GM21447 (cell line): Measurements from ENCODE around the gene NHLRC2.

Experiments
- ATAC-seq: cut with Tn5 transposase; IDR thresholded peaks from one replicate; pipeline ENCODE4 v1.9.1; 2021; ENCODE audit not compliant: unreplicated experiment

NHLRC2 gene

DNA sequence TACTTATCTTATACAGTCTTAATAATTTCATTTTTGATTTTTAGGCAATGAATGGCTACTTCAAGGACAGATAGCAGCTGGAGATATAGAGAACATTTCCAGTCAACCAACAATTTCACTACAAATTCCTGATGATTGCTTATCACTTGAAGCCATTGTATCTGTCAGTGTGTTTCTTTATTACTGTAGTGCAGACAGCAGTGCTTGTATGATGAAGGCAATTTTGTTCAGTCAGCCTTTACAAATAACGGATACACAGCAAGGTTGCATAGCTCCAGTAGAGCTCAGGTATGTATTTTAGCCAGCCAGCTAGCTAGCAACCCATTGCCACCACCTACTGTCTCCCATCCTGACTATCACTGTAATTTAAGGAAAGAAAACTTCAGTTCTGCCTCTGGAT is 53.8 kb downstream of the NHLRC2 start:
- ATAC-seq: no peak

DNA sequence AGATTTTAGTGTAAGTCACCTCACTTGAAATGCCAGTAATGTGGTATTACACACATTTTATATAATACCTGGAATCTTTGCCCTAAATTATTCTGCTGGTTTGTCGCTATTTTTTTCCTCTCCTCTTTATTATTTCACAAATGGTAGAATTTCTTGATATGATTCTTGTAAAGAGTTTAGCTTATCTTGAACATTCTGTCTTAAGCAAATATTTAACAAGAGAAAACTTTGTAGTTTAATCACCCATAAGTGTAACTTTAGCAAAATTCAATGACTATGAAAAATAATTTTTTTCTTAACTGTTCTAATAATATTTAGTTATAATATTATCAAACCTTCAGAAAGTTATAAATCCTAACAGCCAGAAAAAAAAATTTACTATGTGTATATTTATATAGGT is 56.7 kb downstream of the NHLRC2 start:
- ATAC-seq: no peak

DNA sequence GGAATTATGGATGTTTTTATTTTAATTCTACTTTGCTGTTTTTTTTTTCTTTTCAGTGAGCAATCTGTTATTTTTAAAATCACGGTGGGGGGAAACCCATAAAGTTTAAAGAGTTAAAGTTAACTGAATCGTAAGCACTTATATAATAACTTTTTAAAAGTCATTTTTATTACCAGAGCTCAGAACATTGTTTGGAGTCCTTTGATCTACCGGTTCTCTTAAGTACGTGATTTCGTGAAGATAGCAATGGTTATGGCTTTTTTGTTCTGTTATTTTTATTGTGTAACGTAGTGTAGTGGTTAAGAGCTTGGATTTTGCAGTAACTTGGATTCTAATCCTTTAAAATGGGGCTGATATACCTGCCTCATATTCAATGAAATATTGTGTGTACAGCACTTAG is 57.4 kb downstream of the NHLRC2 start:
- ATAC-seq: no peak

DNA sequence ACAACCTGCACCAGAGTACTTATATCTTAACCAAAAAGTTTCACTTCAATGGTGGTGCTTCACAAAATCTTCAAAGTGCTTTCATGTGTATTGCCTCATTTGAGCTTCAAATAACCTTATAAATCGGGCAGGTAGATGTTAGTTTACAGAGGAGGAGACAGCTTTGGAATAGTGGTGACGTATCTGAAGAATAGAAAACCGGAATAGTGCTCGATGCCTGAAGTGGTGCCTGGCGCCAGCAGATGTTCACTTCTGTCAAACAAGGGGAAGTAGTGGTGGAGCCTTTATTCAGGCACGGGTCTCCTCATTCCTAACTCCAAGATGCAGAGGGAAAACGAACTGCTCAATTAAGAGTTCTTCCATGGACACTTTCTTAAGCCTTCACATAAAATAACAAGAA is 58.1 kb downstream of the NHLRC2 start:
- no peak for ATAC-seq

DNA sequence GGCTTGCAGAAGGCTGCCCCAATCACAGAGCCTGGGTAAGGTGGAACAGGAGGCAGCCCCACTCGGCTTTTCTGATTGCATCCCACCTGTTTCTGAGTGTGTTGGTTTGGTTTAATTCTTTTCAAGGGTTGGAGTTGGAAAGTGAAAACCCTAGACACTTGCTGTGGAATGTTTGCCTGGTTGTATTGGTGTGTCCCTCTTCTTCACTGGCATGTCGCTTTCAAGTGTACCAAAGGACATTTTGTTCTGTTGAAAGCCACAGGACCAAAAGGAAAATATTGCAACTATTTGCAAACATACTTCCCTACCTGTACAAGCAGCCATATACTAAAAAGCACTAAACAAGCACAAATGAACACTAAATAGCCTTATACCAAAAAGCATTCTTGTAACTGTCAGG is 60.5 kb downstream of the NHLRC2 start:
- no peak for ATAC-seq

DNA sequence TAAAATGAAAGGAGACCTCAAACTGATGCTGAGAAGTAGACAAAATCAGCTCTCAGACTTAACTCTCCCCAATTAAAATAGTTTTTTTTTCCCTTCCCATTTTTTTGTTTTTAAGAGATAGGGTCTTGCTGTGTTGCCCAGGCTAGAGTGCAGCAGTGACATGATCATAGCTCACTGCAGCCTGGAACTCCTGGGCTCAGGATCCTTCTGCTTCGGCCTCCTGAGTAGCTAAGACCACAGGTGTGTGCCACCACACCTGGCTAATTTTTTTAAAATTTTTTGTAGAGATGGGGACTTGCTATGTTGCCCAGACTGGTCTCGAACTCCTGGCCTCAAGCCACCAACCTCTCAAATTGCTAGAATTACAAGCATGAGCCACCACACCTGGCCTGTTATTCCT is 61.1 kb downstream of the NHLRC2 start:
- ATAC-seq: no peak

DNA sequence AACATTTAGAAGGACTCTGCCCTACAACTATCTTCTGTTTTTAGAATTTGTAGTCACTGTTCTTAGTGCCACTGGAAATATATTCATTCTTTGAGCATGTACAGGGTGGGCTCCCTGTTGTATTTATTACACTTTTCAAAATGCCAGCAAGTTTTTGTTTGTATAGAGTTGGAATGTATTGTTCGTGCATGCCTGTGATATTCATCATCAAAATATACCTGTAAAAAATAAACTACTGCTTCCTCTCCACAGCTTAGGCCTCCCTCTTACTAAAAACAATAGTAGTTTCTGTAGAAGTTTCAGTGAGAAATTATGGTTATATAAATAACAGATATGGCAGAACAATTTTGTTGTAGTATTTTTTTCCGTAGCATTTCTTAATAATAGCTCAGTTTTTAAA is 61.6 kb downstream of the NHLRC2 start:
- no peak for ATAC-seq

DNA sequence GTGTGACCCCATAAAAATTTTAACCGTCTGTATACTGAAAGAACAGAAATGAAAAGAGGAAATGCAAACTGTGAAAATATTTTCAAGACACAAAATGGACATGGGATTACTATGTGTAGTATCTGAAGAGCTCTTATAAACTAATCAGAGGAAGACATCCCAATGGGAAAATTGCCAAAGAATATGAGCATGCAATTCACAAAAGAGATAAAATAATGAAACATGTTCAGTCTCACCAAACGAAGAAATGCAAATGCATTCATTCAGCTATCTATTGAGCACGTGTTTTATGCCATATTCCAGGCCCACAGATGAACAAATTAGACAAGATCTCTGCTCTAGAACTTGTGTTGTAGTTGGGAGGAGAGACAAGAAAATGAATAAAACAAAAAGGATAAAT is 63.2 kb downstream of the NHLRC2 start:
- no peak for ATAC-seq

DNA sequence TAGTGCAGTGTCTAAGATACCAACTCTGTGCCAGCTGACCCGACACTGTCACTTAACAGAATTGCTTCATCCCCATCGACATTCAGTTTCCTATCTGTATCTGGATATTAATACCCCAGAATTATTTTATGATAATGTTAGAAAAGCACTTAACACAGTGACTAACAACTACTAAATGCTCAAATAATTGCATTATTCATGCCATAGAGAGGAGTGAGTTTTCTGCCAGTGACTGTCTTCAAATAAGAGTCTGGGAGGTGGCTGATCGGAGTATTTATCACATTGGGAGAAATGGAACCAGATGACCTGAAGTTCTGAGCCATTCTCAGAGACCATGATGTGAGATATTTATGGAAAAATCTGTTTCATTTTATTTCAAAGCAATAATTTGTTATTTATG is 65.7 kb downstream of the NHLRC2 start:
- no peak for ATAC-seq

DNA sequence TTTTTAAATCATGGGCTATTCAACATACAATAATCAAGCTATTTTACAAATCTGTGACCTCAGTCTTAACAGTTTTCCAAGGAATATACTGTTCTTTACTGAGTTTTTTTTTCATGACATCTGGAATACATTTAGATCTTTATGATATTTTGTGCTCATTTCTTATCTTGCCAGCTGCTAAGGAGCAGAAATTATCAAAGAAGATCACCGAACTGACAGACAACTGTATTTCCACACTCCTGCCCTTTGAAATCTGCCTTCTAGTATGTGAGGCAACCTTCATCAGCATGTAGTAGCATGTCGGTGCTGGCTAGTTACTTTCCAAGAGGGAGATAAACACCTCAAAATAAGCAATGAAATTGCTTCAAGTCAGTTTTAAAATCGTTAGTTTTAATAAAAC is 66.4 kb downstream of the NHLRC2 start:
- ATAC-seq: no peak

DNA sequence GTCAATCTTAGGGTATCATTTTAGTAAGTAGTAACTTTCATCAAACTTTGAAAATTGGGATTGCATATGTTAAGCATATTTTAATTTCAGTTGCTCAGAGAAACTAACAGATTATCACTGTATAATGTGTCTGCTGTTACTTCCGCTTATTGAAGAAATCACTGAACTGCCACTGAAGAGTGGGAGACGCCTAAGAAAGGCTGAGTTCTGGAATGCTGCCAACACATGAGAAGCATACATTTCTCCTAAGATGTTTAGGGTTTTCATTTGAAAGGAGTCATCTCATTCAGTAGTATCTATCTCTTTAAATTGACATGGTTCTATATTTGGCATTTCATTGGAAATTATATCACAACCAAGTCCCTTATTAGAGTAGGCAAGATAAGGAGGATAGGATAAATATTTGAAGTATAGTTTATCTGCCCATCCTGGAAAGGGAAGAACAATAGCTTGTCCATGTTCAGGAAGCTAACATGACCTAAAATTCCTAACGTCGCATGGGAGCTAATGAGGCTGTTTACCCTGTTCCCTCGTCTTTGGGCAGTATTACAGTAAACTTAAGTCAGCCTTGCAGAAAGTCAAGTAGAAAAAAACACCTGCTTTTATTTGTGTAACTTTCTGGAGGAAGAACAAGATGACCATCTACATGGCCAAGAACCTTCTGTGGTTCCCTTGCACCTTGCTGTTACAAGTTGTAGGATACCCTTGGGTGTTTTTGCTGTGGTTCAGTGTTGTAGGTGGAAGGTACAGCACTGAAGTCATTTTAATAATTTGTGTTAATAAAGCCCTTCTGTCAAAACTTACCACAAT is 67.3 kb downstream of the NHLRC2 start:
- no peak for ATAC-seq

DNA sequence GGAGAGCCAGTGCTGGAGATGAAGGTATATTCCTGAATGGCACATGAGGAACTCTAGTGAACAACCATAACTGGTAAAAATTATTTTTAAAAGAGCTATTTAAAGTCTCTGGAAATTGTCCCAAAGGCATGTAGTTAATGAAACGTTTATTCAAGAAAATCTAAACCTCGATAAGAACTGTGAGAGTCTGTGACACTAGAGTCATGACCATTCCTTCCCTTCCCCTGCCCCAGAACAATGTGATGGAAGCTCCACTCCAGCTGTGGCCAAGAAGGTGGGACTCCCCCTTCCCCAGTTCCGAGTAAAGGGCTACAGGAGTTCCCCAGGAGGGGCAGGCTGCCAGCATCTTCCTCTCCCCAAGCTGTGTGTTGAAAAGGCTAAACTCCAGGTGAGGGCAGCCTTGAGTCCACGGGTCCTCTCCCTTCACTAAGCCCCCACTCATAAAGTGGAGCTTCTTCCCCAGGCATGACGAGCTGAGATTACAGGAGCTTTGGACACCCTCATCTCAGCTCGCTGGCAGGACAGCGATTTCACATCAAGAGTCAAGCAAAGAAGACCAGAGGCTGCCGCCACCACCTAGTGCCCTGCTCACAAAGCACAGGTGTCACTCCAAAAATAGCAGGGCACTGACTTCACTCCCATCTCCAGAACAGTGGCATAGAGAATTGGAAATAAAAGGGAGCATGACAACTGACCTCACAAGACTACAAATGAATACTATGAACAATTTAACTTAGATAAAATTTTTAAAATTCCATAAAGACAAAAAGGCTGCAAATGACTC is 68.5 kb downstream of the NHLRC2 start:
- ATAC-seq: no peak

DNA sequence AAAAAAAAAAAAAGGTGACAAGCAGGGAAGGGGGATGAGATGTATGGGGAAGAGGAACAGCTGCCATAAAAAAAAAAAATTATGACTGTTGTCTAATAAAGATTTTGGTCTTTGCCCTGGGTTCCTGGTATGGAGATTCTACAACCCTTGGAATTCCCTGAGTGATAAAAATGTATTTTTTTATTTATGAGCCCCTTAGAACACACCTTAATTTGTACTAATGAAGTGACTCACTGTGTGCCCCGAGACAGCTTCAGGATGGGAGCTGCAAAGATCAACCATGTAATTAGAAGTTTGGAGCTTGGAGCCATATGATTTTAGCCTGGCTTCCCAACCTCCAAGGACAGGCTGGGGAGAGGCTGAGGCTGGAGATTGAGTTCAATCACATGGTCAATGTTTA is 69.7 kb downstream of the NHLRC2 start:
- ATAC-seq: no peak

DNA sequence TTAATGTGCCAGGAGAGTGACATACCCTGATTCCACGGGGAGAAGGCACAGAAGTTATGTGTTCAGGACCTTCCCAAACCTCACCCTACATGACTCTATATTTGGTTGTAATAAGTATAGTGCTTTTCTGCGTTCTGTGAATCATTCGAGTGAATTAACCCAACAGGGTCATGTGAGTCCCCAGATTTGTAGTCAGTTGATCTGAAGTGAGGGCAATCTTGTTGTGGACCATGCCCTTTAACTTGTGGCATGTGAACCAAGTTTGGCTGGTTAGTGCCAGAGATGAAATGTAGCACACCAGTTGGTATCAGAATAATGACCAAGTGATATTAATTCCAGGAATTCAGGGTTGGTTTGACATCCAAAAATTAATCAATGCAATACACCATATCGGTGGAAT is 70.2 kb downstream of the NHLRC2 start:
- ATAC-seq: no peak

DNA sequence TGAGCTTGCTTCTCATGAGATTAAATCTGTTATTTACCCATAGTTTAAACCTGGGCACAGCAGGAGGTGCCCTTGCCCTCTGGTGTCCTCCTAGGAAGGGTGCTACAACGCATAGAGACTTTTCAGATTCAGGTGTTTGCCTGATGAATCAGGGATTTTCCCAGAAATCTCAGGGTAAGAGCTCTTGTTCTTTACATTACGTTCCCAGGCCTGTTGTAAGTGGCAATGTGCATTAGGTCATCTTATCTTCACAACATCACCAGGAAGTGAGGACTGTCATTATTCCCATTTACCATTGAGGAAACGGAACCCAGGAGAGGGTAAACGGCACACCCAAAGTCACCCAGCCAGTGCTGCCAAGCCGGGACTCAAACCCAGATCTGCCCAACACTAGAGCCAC is 73.0 kb downstream of the NHLRC2 start:
- no peak for ATAC-seq

DNA sequence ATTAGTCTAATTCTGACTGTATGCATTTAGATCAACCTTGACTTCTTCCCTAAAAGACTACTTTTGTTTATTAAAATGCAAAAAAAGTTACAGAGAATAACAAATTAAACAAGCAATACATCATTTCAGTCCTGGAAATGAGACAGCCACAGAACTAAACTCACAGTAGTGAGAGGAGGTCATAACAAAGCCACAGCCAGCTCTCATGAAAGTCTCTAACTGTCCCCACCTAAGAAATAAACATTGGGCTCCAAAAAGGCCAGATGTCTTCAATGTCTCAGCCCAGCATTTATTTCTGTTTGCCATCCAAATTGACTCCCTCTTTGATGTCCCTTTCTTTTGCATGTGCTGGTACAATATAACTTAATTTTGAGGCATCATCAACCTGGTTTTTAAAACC is 74.4 kb downstream of the NHLRC2 start:
- no peak for ATAC-seq

DNA sequence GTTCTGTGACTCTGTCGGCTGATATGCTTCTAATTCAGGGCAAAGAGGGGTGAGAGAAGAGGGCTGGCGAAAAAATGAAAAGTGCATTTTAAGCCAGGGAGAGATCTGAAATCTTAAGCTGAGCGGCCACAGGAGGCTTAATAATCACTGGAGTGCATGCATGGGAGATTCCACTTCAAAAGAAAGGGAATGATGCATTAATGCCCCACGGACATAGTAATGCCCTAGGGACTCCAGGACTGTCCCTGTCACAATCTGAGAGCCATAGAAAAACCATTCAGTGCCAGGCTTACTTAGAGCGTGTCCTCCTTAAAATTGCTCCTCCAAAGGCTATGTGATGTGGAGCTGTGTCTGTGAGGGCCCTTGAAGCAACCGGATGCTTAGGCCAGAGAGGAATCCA is 75.1 kb downstream of the NHLRC2 start:
- no peak for ATAC-seq

DNA sequence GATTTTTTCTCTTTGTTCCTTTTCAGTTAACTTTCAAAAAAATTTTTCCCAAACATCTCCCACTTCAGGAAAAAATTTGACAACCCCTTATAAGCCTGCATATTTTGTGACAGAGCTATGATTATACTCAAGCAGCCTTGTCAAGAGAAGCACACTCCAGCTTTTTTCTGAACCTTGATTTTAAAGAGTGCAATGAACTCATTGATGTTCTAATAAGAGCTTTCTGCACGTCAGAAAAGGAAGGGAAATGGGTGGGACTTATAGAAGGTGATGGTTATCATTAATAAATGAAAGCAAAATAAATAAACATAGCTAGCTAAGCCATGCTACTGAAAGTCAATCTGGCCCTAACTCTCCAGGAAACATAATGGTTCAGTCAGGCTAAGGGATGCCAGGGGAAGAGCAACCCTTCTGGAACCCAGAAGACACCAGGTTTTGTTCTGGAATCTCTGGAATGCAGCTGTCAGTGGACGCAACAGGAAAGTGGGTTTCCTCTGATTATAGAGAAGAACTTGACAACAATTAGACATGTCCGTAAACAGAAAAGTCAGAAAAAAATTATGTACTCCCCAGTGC is 76.1 kb downstream of the NHLRC2 start:
- no peak for ATAC-seq

DNA sequence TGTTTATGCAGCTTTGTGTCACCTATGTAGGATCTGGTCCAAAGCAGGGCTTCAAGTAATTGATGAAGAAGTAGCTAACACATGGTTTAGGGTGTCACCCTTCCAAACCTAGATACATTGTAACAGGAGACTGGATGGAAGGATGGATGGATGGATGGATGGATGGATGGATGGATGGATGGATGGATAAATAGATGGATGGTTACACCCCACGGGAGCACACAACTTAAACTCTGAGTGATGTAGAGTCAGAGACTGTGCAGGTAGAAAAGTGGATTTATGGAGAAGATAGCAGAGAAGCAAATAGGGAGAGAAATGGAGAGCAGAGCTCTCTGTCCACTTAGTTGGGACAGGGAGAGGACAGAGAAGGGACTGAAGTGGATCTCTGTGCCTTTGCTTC is 78.4 kb downstream of the NHLRC2 start:
- ATAC-seq: no peak

DNA sequence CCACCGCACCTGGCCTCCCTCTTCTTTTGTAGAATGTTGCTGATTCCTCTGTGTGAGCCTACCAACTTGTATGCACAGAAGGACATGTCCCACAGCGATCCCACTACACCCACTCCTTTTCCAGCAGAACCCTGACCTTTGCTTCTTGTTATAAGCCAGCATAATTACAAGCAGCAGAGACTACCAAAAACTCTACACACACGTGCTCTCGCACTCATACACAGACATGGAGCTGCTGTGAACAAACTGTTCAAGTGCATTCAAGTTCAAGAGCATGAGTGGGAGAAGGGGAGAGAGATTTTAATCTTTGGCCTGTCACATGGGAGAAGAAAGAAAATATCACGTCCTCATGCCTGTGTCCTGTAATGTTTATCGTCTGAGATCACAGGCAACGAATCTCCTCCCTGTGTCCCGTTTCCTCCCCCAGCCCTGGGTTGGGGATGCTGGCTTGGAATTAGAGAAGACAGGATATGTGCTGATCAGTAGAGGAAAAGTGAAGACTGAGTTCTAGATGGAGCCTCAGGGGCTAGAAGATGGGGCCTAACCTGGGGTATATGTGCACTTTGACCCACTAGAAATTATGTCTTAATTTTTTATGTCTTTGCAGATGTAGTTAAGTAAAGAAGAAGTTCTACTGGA is 79.6 kb downstream of the NHLRC2 start:
- ATAC-seq: no peak

DNA sequence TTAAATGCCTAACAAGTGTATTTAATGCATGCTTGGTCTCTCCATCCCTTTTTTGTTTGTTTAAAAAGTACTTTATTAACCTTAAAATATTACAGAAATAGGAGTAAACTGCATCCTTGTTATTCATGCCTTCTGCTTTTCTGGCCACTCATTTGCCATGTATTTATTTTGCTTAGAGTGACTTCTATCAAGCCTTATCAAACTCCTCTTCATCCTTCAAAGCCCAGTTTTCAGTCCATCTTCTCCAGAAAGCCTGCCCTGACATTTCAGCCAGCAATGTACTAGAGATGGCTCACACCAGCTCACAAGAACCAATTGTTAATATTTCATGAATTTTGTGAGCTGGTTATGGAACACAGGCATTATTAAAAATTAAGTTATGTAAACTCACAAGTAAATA is 82.8 kb downstream of the NHLRC2 start:
- no peak for ATAC-seq

DNA sequence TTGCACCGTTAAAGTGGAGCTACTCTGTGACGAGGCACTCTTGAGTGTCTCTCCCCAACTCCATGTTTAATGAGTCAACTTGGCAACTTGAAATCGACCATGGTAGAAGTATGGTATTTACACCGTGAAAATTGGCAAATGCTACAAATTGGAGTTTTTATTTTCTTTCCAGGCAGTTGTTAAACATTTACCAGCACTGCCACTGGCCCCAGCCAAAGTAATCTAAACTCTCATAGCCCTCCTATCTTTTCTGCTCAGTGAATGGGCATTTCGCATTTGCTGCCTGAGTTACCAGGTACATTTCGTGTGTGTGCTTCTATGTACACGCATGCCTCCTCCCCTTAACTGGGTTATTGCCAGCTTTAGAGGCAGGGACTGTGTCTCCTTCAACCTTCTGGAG is 83.3 kb downstream of the NHLRC2 start:
- no peak for ATAC-seq
